HFFc6 (cell line): ENCODE data around the gene GHRL. TPM values are rescaled to one million over a fixed set of nuclear protein-coding genes. Genes with fewer than 3 reads are reported as not detected.

Experiments used
- DNase-seq: peaks from one replicate; pipeline ENCODE4 v3.0.0-alpha.2; 2018
- H3K27ac Mint-ChIP-seq: 2 replicates; pipeline ENCODE4 v1.8.0; 2020; ENCODE audit warnings: mild to moderate bottlenecking, mixed read lengths
- H3K27me3 Mint-ChIP-seq: 2 replicates; pipeline ENCODE4 v1.8.0; 2021; ENCODE audit warnings: mild to moderate bottlenecking, moderate library complexity, mixed read lengths; ENCODE audit not compliant: insufficient read depth
- H3K36me3 Mint-ChIP-seq: 2 replicates; pipeline ENCODE4 v1.8.0; 2021; ENCODE audit warnings: low read depth, mixed read lengths
- H3K4me1 Mint-ChIP-seq: 2 replicates; pipeline ENCODE4 v1.8.0; 2020; ENCODE audit warnings: low read depth, mixed read lengths
- H3K4me3 Mint-ChIP-seq: 2 replicates; pipeline ENCODE4 v1.8.0; 2020; ENCODE audit warnings: mild to moderate bottlenecking, moderate library complexity, mixed read lengths
- H3K9me3 Mint-ChIP-seq: 2 replicates; pipeline ENCODE4 v1.8.0; 2020; ENCODE audit warnings: mild to moderate bottlenecking, mixed read lengths
- total RNA-seq, 6 experiments: library from RNA; stranded (reverse); fragmentation: NEBNext Ultra II Directional; extraction: Animal tissue kit (Norgen Biotek cat#: 25700); gene quantifications; 2 replicates in 1 of 6; 3 replicates in 5 of 6; pipeline ENCODE4 v1.2.3, GENCODE V29; 2021
- TF ChIP-seq, protein P1 (sequence below): fragments of 200-600 bp; sonication (generic); IDR thresholded peaks from 2 replicates; pipeline ENCODE4 v1.5.0; 2021; ENCODE audit warnings: antibody characterized with exemption, mild to moderate bottlenecking

Gene GHRL
- total RNA-seq, 6 experiments from 2014 or later = 0.21 to 0.41 TPM; not detected in 4

DNA sequence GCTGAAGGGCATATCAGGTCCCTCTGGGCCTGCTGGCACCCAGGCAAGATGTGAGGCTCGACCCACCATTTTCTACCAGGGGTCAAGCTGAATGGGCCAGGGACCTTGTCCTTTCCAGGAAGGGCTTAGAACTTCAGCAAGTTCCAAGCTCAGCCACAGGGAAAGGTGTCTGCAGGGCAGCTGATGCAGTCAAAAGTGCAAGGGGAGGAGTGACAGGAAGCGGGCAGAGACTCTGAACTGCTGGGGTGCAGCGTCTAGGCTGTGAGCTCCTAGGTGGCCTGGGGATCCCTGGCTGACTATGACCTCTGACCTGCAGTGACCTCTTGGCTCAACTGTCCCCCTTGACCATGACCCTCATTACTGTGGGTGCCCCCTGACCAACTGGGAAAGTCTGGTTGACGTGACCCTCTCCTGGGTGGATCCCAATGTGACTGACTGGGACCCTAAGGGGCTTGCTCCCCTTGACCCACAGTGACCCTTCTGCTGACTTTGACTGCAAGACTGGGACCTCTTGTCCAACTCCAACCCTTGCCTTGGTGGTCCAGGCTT lies 42.5 kb upstream of the GHRL start:
- no peak overlapping the region for H3K4me3 Mint-ChIP-seq
- H3K4me1 Mint-ChIP-seq = peaks cover 14% of the 10 kb centered on the region; the same call in 1 of the 2 replicates
- no peak for DNase-seq
- no peak overlapping the region for H3K27ac Mint-ChIP-seq
- no peaks in the 10 kb centered on the region for H3K9me3 Mint-ChIP-seq
- TF ChIP-seq, protein P1, sequence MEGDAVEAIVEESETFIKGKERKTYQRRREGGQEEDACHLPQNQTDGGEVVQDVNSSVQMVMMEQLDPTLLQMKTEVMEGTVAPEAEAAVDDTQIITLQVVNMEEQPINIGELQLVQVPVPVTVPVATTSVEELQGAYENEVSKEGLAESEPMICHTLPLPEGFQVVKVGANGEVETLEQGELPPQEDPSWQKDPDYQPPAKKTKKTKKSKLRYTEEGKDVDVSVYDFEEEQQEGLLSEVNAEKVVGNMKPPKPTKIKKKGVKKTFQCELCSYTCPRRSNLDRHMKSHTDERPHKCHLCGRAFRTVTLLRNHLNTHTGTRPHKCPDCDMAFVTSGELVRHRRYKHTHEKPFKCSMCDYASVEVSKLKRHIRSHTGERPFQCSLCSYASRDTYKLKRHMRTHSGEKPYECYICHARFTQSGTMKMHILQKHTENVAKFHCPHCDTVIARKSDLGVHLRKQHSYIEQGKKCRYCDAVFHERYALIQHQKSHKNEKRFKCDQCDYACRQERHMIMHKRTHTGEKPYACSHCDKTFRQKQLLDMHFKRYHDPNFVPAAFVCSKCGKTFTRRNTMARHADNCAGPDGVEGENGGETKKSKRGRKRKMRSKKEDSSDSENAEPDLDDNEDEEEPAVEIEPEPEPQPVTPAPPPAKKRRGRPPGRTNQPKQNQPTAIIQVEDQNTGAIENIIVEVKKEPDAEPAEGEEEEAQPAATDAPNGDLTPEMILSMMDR = no peak
- H3K36me3 Mint-ChIP-seq = no peaks in the 10 kb centered on the region
- H3K27me3 Mint-ChIP-seq = peaks cover 36% of the 10 kb centered on the region

DNA sequence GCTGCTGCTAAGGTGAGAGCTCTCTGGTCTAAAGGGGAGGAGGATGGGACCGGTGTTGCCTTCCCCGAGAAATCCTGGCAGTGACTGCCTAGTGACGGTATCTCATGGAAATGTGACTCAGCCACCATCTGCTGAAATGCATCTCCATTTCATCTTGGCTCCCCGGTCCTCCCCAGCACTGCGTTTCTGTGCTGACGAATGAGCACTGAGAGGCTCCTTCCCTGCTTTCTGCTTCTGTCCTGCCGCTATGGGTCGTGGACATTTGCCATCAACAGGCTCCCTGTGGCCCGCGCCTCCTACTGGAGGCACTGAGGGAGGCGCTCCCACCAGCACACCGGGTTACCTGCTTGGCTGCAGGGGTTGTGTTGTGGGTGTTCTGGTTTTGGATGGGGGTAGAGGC lies 41.7 kb upstream of the GHRL start:
- Mint-ChIP-seq H3K4me1 (peaks cover 14% of the 10 kb centered on the region; the same call in 1 of the 2 replicates), H3K27me3 (peaks cover 41% of the 10 kb centered on the region), H3K9me3 (no peaks in the 10 kb centered on the region), H3K4me3 (no peak overlapping the region), H3K27ac (peak overlapping the region; percentile 31; the same call in 1 of the 2 replicates), H3K36me3 (no peaks in the 10 kb centered on the region)
- peak; percentile 67 for DNase-seq
- TF ChIP-seq, protein P1 = peak; percentile 67; the same call in 1 of the 2 replicates

DNA sequence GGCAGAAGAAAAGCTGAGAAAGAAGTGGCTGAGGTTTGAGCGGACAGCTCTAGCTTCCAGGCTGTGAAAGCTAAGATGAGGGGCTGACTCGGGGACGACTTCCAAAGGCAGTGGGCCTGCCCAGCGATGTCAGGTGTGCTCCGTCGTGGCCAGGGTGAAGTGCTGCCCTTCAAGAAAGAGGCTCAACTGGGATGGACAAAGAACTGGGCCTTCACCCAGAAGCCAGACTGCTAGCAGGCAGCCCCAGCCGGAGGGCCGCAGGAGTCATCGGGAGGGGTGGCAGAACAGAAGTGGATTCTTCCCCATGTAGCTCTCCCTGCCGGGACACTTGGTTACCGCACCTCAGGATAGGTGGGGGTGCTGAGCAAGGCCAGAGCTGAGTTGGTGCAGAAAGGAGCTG lies 41.3 kb upstream of the GHRL start:
- peaks cover 44% of the 10 kb centered on the region for H3K27me3 Mint-ChIP-seq
- H3K9me3 Mint-ChIP-seq = no peaks in the 10 kb centered on the region

DNA sequence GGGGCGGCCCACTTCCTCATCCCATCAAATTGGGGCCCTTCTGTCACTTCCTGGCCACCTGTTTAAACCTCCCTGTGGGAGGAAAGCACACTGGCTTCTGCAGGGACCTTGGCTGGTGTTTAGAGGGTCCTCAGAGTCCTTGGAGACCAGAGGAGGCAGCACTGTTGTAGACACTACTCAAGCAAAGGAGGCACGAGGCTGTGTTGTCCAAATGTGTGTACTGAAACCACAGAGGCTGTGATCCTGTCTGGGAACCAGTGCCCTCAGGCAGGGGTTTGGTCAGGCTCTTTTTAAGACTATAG lies 40.6 kb upstream of the GHRL start:
- TF ChIP-seq, protein P1 = no peak
- Mint-ChIP-seq H3K9me3 (no peaks in the 10 kb centered on the region), H3K4me3 (no peak overlapping the region), H3K4me1 (peaks cover 14% of the 10 kb centered on the region; the same call in 1 of the 2 replicates), H3K27me3 (peaks cover 48% of the 10 kb centered on the region), H3K27ac (no peak overlapping the region), H3K36me3 (no peaks in the 10 kb centered on the region)
- DNase-seq = no peak

More for the DNA sequence above, 41.3 kb upstream of the GHRL start:
- DNase-seq = no peak
- H3K36me3 Mint-ChIP-seq = no peaks in the 10 kb centered on the region
- TF ChIP-seq, protein P1 = no peak
- H3K27ac Mint-ChIP-seq = peak overlapping the region; percentile 31; the same call in 1 of the 2 replicates
- no peak overlapping the region for H3K4me3 Mint-ChIP-seq
- peaks cover 14% of the 10 kb centered on the region; the same call in 1 of the 2 replicates for H3K4me1 Mint-ChIP-seq

DNA sequence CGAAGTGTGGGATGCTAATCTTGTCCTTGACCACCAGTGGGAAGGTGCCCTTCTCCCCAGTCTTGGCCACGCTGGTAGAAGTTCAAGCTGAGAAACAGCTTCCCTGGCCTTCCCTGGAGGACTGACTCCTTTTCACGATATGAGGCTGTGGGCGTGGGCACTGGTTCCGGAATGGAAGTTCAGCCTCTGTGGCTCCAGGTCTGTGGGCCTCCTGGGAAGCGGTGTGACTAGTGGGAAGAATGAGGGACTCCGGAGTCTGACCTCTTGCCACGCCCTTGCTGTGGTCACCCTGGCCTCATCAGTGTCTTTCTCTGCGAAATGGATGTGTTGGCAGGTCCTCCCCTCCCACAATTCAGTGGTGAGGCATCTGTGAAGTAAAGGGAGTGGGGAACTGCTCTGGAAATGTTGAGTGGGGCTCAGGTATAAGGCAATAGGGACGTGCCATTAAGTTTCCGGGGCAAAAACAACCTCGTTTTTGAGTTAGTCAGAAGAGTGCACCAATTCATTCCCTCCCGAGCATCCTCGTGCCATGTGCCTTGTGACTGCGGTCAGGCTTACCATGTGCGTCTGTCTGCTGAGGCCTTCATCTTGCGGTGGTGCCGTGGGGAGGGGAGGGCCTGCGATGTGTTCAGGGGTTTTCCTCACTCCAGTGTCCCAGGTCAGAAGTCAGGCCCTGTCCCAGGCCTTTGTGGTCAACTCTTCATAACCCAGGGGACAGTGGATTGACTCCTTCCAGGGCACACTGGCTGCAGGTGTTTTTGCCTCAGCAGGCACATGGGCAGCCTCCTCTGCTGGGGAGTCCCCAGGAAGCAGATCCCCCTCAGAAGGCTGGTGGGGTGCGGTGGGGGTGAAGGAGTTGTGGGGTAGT lies 40.0 kb upstream of the GHRL start:
- no peak for DNase-seq
- peaks cover 52% of the 10 kb centered on the region for H3K27me3 Mint-ChIP-seq
- no peak overlapping the region for H3K4me3 Mint-ChIP-seq
- peaks cover 14% of the 10 kb centered on the region; the same call in 1 of the 2 replicates for H3K4me1 Mint-ChIP-seq
- TF ChIP-seq, protein P1 = no peak
- H3K9me3 Mint-ChIP-seq = no peaks in the 10 kb centered on the region
- H3K27ac Mint-ChIP-seq = no peak overlapping the region
- no peaks in the 10 kb centered on the region for H3K36me3 Mint-ChIP-seq
